Tibial artery (tissue), 4 donors: Measurements from ENCODE around the gene ASIC2.

Experiments
- DNase-seq, 2 donors: peaks; one replicate each; pipeline ENCODE4 v3.0.0-alpha.2; 2019
- H3K27ac ChIP-seq, 2 donors: fragments of 200-600 bp; sonication (generic) in 1 of 2; 1 replicate in 1 of 2; 2 replicates in 1 of 2; pipeline ENCODE4 v1.5.1; 2018 to 2019; ENCODE audit warnings: mild to moderate bottlenecking in 1 of 2
- H3K27me3 ChIP-seq, 2 donors: fragments of 200-600 bp; sonication (generic) in 1 of 2; one replicate each; pipeline versions ENCODE4 v1.5.1 to v1.6.0; 2016 to 2019
- H3K36me3 ChIP-seq, 3 donors: fragments of 200-600 bp; sonication (generic) in 2 of 3; one replicate each; pipeline ENCODE4 v1.5.1; 2016 to 2019; ENCODE audit warnings: mild to moderate bottlenecking in 2 of 3
- H3K4me1 ChIP-seq, 4 donors: fragments of 200-600 bp; sonication (generic) in 2 of 4; 1 replicate in 3 of 4; 2 replicates in 1 of 4; pipeline ENCODE4 v1.5.1; 2016 to 2019
- H3K4me3 ChIP-seq, 2 donors: fragments of 200-600 bp; sonication (generic) in 1 of 2; 1 replicate in 1 of 2; 2 replicates in 1 of 2; pipeline ENCODE4 v1.5.1; 2018 to 2019; ENCODE audit warnings: mild to moderate bottlenecking in 2 of 2
- H3K9me3 ChIP-seq, 3 donors: fragments of 200-600 bp; sonication (generic) in 1 of 3; one replicate each; pipeline ENCODE4 v1.5.1; 2016 to 2019
- CTCF ChIP-seq, 2 experiments: fragments of 200-600 bp in 1 of 2; fragments of 450-650 bp in 1 of 2; IDR thresholded peaks; one replicate each; pipeline ENCODE4 v1.5.1; 2017 to 2019; ENCODE audit warnings: antibody characterized with exemption in 2 of 2, mild to moderate bottlenecking in 1 of 2, moderate library complexity in 1 of 2
- intact Hi-C: fragments of 100-400 bp; cut with DNase I; formaldehyde crosslinking; loops from one replicate; pipeline ENCODE4 v1.15.0; 2023; ENCODE audit warnings: low total_unique reads

Gene ASIC2

DNA sequence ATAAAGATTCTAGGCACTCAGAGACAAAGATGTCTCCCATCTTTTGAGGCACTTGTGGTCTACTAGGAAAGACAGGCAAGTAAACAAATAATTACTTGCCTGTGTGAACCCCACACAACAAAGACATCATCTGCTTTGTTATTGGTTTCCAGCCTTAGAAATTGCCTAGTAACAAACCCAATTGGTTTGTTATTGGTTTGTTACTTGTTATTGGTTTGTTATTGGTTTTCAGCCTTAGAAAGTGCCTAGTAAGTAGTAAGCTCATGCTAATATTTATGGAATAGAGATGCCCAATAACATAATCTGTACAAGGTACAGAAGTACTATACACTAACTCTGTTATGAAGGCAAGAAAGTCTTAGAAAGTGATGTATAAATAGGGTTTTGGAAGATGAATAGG lies 67.1 kb downstream of the ASIC2 start:
- Histone ChIP-seq H3K27me3 (no peaks in the 10 kb centered on the region), H3K36me3 (no peaks in the 10 kb centered on the region), H3K9me3 (no peaks in the 10 kb centered on the region), H3K4me1 (peaks cover 0 to 5% (median 0%) of the 10 kb centered on the region in 4 donors), H3K4me3 (no peak overlapping the region), H3K27ac (no peak overlapping the region)
- TF ChIP-seq CTCF (IDR thresholded peaks at IDR 0.05), result no peak
- intact Hi-C loops, result no loop called here
- DNase-seq, result no peak

- H3K4me3 ChIP-seq, result no peak overlapping the region
- H3K27me3 ChIP-seq, result no peaks in the 10 kb centered on the region
- no peak for DNase-seq
- H3K9me3 ChIP-seq, result no peaks in the 10 kb centered on the region
- intact Hi-C loops, result no loop called here
- H3K4me1 ChIP-seq, result peaks cover 0 to 5% (median 0%) of the 10 kb centered on the region in 4 donors
- no peak overlapping the region for H3K27ac ChIP-seq
- H3K36me3 ChIP-seq, result no peaks in the 10 kb centered on the region
- no peak for TF ChIP-seq CTCF (IDR thresholded peaks at IDR 0.05)
Observed at GRCh38 chr17:33225509-33225908, 67.6 kb downstream of the ASIC2 start.

DNA sequence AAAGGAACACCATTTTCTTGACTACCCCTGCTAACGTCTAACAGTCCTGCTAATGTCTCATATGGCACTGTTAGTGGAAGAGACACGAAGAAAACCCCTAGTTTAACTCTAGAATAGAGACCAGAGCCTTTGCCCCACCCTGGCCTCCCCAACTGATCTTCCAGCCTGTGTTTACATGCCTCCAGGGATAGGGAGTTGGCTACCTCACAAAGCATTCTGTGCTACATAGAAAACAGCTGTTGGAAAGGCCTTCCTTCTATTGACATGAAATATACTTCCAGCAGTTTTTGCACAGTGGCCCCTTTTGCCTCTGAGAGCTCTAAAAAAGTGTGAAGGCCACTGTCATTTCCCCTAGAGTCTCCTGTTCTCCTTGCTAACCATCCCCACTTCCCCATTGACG lies 73.1 kb downstream of the ASIC2 start:
- intact Hi-C loops, result no loop called here
- Histone ChIP-seq H3K27me3 (no peaks in the 10 kb centered on the region), H3K9me3 (no peaks in the 10 kb centered on the region), H3K4me3 (no peak overlapping the region), H3K27ac (no peak overlapping the region), H3K36me3 (no peaks in the 10 kb centered on the region), H3K4me1 (peaks cover 0 to 22% (median 10%) of the 10 kb centered on the region in 4 donors)
- DNase-seq, result no peak
- no peak for TF ChIP-seq CTCF (IDR thresholded peaks at IDR 0.05)

DNA sequence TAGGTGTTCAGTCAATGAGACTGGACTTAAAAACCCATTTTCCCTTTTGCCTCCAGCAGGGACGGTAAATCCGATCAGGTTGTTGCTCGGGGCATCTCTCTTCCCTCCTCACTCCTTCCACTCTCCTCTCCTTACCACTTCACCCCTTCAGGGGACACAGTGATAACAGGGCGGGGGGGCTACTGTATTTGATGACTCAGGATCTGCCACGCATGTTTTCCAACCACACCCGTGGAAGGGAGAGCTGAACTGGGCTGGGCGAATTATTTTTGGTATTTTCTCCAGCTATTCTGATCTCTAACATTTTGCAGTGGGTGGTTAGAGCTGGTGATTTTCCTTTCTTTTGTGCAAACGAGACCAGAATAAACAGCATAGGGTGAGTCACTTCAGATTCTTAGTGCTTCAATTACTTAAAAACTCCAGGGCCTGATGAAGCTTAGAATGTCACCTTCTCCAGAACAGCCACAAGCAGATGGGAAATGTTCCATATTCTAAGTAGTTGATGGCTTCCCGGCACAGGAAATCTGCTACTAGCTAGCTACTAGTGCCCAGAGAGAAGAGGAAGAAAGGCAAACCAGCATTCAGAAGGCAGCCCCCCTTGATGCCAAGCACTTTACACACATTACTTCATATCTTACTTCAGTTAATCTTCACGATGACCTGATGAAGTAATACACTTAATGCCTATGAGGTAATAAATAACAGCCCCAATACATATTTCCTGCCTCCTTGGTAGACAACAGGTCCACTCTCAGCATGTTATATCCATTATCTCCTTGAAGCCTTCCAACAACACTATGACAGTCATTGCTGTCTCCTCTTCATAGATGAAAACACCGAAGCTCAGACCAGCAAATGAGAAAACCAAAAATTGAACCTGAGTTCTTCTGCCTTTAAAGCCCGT lies 74.1 kb downstream of the ASIC2 start:
- no peak for TF ChIP-seq CTCF (IDR thresholded peaks at IDR 0.05)
- intact Hi-C loops, result no loop called here
- H3K36me3 ChIP-seq, result no peaks in the 10 kb centered on the region
- H3K9me3 ChIP-seq, result no peaks in the 10 kb centered on the region
- H3K27ac ChIP-seq, result peak overlapping the region; percentile 18 to 41
- H3K27me3 ChIP-seq, result no peaks in the 10 kb centered on the region
- peaks cover 0 to 22% (median 10%) of the 10 kb centered on the region in 4 donors for H3K4me1 ChIP-seq
- DNase-seq, result no peak
- H3K4me3 ChIP-seq, result no peak overlapping the region

DNA sequence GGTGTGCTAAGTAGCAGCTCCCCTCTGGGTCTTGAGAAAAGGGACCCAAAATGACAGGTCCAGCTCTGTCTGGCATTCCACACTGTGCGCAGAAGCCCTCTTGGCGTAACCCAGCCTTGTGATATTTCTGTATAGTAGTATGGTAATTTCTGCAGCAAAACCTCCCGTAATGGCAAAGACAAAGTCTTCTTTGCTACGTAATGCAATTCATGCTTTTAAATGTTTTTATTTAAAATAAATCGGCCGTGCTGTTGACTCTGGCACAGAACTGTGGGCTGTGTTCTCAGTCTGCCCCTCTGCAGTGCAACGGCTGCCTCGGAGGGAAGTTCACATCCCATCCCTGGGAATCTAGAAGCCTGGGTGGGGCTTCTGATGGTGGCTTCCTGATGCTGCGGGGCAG lies 75.2 kb downstream of the ASIC2 start:
- Histone ChIP-seq H3K9me3 (no peaks in the 10 kb centered on the region), H3K4me3 (no peak overlapping the region), H3K27me3 (no peaks in the 10 kb centered on the region), H3K27ac (no peak overlapping the region), H3K4me1 (peaks cover 0 to 22% (median 10%) of the 10 kb centered on the region in 4 donors), H3K36me3 (no peaks in the 10 kb centered on the region)
- intact Hi-C loops, result no loop called here
- no peak for TF ChIP-seq CTCF (IDR thresholded peaks at IDR 0.05)
- DNase-seq, result no peak
